ENCODE data around the gene CRTC1.

DNA sequence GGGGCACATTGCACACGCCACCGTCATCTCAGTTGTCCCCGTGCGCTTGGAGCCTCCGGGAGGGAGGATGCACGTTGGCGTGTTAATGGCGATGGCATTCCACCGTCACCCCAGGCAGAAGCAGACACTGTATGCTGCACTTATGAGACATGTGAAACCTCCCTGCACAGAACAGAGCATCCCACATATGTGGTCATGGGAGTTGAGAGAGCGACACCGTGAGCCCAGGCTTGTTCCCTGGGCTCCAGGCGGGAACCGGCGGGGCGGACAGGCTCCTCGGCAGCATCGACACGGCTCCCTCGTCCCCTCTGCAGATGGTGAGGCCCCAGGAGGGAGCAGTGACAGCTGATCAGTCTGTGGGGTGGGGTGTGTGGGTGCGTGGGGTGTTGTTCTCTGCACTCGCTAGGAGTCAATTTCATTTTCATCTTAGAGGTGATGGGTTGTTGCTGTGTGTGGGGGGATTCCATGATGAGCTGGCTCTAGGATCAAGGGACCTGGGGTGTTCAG is 40.4 kb downstream of the CRTC1 start:
- TF ChIP-seq, protein P1, sequence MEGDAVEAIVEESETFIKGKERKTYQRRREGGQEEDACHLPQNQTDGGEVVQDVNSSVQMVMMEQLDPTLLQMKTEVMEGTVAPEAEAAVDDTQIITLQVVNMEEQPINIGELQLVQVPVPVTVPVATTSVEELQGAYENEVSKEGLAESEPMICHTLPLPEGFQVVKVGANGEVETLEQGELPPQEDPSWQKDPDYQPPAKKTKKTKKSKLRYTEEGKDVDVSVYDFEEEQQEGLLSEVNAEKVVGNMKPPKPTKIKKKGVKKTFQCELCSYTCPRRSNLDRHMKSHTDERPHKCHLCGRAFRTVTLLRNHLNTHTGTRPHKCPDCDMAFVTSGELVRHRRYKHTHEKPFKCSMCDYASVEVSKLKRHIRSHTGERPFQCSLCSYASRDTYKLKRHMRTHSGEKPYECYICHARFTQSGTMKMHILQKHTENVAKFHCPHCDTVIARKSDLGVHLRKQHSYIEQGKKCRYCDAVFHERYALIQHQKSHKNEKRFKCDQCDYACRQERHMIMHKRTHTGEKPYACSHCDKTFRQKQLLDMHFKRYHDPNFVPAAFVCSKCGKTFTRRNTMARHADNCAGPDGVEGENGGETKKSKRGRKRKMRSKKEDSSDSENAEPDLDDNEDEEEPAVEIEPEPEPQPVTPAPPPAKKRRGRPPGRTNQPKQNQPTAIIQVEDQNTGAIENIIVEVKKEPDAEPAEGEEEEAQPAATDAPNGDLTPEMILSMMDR (IDR thresholded peaks at IDR 0.05 in 4 of 5, conservative IDR thresholded peaks at IDR 0.05 in 1 of 5): no peak
- TF ChIP-seq POLR2A (IDR thresholded peaks at IDR 0.05): no peak
